Osteocyte (in vitro differentiated cells): ENCODE data around the gene ALPI. TPM values are rescaled to one million over a fixed set of nuclear protein-coding genes. Genes with fewer than 3 reads are reported as not detected.

ENCODE experiments used
- DNase-seq: peaks from one replicate; pipeline ENCODE4 v3.0.0; 2021; ENCODE audit warnings: mixed read lengths; ENCODE audit not compliant: unreplicated experiment; ENCODE audit errors: extremely low spot score
- H3K27ac Mint-ChIP-seq: one replicate; pipeline ENCODE4 v1.8.0; 2021; ENCODE audit warnings: mild to moderate bottlenecking, mixed read lengths; ENCODE audit not compliant: unreplicated experiment
- H3K27me3 Mint-ChIP-seq: one replicate; pipeline ENCODE4 v1.8.0; 2021; ENCODE audit warnings: mixed read lengths; ENCODE audit not compliant: unreplicated experiment
- H3K36me3 Mint-ChIP-seq: one replicate; pipeline ENCODE4 v1.8.0; 2021; ENCODE audit warnings: mixed read lengths; ENCODE audit not compliant: unreplicated experiment
- H3K4me1 Mint-ChIP-seq: one replicate; pipeline ENCODE4 v1.8.0; 2021; ENCODE audit warnings: mixed read lengths; ENCODE audit not compliant: unreplicated experiment
- H3K4me3 Mint-ChIP-seq: one replicate; pipeline ENCODE4 v1.8.0; 2021; ENCODE audit warnings: mild to moderate bottlenecking, moderate library complexity, mixed read lengths; ENCODE audit not compliant: unreplicated experiment
- H3K9me3 Mint-ChIP-seq: one replicate; pipeline ENCODE4 v1.8.0; 2021; ENCODE audit warnings: mixed read lengths; ENCODE audit not compliant: unreplicated experiment
- CTCF ChIP-seq: fragments of 200-600 bp; sonication (generic); IDR thresholded peaks from 2 replicates; pipeline ENCODE4 v1.5.0; 2021; ENCODE audit warnings: antibody characterized with exemption, mild to moderate bottlenecking, moderate library complexity
- total RNA-seq: library from RNA; stranded (reverse); gene quantifications from 2 replicates; pipeline ENCODE4 v1.2.1, GENCODE V29; 2021

Gene ALPI
- total RNA-seq, 1 donor from 2014 or later, result not detected

- Mint-ChIP-seq H3K9me3 (no peaks in the 10 kb centered on the region), H3K4me1 (no peaks in the 10 kb centered on the region), H3K27ac (no peak overlapping the region), H3K4me3 (no peak overlapping the region), H3K27me3 (peaks cover 28% of the 10 kb centered on the region), H3K36me3 (no peaks in the 10 kb centered on the region)
- no peak for TF ChIP-seq CTCF
- DNase-seq, result no peak
These were observed 22.8 kb downstream of the ALPI start for GRCh38 chr2:232478571-232479340.

DNA sequence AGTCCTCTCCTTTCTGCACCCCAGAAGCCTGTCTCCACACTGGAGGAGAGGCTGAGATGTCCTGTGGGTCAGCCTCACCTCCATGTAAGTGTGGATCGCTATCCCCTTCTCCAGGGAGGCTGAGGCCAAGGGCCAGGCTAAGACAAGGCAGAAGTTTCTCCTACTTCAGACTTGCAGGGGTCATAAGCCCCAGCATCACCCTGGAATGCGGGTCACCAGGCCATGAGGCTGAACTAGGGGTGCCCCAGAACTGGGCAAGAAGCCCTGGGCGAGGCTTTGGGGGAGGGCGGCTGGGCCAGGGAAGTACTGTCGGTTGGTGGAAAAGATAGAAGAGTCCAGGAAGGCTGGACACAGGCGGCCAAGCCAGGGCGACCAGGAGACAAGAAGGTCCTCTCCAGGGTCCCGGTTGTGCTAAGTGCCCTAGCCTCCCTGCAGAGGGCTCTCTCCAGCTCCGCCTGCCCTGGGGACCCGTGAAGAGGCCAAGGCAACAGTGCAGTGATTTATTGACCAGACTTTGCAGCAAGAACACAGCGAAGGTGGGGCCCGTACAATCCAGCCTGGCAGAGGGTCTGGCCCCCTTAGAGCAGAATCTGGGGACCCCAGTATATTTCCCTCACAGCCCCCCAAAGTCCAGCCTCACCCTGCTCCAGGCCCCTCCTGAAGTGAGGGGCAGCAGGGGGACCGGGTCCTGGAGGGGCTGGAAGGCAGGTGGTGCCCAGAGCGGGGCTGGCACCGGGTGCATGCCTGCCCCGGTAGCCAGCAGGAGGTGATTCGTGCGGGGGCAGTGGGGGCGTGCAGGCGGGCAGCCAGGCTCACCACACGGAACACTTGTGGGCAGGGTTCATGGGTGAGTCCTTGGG is 23.6 kb downstream of the ALPI start:
- TF ChIP-seq CTCF, result no peak
- Mint-ChIP-seq H3K27me3 (peaks cover 30% of the 10 kb centered on the region), H3K36me3 (no peaks in the 10 kb centered on the region), H3K9me3 (no peaks in the 10 kb centered on the region), H3K4me1 (no peaks in the 10 kb centered on the region), H3K4me3 (no peak overlapping the region), H3K27ac (no peak overlapping the region)
- no peak for DNase-seq

GRCh38 chr2:232480201-232481190 is 24.5 kb downstream of the ALPI start:
- no peaks in the 10 kb centered on the region for H3K36me3 Mint-ChIP-seq
- no peak overlapping the region for H3K4me3 Mint-ChIP-seq
- H3K27ac Mint-ChIP-seq, result no peak overlapping the region
- peaks cover 4% of the 10 kb centered on the region for H3K4me1 Mint-ChIP-seq
- DNase-seq, result no peak
- H3K27me3 Mint-ChIP-seq, result peaks cover 34% of the 10 kb centered on the region
- no peak for TF ChIP-seq CTCF
- no peaks in the 10 kb centered on the region for H3K9me3 Mint-ChIP-seq

DNA sequence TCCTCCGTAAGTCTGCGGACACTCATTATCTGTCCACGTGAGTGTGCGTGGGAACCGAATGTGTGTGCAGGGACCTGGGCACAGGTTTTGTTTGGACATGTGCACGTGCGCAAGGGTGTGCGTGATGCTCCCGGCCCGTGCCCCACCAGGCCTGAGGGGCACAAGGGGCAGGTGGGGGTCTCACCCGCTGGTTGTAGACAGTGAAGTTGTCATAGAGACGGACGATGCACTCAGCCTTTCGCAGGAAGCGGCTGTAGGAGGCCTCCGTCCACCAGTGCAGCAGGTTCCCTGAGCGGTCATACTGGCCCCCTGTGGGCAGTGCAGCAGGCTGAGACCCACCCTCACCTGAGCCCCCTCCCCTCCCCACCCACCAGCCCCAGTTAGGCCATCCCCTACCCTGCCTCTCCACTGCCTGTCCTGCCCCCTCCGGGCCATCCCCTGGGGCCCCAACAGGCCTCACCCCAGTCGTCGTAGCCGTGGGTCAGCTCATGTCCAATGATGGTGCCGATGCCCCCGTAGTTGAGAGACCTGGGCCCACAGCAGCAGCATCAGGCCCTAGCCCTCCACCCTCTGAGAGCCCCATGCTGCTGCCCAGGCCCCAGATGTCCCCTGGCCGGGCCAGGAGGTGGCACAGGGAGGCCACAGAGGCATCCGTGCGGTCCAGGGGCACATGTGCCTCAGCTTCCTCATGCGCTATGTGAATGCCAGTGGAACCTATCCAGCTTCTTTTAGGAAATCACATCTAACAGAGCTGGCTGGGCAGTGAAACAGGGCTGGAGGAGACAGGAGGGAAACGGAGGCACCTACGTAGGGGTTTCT is 25.6 kb downstream of the ALPI start:
- Mint-ChIP-seq H3K27ac (no peak overlapping the region), H3K27me3 (peaks cover 29% of the 10 kb centered on the region), H3K4me1 (peaks cover 4% of the 10 kb centered on the region), H3K4me3 (no peak overlapping the region), H3K9me3 (no peaks in the 10 kb centered on the region), H3K36me3 (no peaks in the 10 kb centered on the region)
- DNase-seq, result no peak
- no peak for TF ChIP-seq CTCF
